ENCODE data around the gene ZBTB4.

The ZBTB4 gene

DNA sequence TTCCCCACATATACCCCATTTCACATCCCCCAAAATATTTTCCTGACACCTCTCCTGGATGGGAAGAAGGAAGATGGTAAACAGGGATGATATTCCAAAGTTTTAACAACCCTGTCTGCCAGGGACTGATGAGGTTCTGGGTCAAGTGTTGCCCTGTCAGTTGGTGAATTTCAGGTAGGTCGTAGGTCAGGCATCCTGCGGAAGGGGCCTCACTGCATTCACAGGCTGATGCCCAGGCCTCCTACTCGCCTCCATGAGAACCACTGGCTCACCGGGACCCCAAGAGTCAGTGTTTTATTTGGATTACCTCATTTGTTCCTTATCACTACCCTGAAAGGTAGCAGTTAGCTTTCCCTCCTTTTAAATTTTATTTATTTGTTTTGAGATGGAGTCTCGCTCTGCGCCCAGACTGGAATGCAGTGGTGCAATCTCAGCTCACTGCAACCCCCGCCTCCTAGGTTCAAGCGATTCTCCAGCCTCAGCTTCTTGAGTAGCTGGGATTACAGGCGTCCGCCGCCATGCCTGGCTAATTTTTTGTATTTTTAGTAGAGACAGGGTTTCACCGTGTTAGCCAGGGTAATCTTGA is 10.5 kb downstream of the ZBTB4 start:
- DNase-seq (ENCODE audit: low read depth): no peak

DNA sequence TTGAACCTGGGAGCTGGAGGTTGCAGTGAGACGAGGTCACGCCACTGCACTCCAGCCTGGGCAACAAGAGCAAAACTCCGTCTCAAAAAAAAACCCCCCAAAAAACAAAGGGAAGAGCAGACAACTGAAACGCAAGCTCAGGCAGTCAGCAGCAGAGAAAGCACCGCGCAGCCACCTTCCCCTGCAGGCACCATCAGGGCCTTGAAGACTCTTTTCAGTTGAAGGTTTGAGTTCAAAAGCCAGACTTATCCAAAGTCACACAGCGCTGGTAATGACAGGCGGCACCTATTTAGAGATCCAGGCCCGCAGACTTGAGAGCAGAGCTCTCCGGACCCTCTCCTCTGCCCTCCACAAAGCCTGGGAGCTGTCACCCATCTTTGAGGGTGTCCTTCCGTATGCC is 11.1 kb downstream of the ZBTB4 start:
- DNase-seq (ENCODE audit: low read depth): no peak

DNA sequence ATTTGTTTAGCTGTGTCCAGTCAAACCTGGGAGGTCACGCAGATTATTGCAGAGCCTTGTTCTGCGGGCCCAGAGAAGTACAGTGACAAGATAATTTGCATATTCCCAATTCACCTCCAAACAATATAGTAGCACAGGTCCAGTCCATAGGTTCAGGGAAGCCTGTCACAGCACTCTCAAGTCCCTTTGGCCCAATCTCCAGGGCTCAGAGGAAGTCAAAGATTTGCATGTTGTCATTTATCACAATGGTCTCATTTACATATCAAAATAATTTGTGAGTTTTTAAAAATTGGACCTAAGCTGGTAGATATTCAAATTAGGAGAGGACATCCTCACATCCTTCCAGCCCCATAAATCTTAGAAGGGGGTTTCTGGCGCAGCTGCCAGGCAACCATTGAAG is 11.9 kb downstream of the ZBTB4 start:
- no peak for DNase-seq (ENCODE audit: low read depth)

DNA sequence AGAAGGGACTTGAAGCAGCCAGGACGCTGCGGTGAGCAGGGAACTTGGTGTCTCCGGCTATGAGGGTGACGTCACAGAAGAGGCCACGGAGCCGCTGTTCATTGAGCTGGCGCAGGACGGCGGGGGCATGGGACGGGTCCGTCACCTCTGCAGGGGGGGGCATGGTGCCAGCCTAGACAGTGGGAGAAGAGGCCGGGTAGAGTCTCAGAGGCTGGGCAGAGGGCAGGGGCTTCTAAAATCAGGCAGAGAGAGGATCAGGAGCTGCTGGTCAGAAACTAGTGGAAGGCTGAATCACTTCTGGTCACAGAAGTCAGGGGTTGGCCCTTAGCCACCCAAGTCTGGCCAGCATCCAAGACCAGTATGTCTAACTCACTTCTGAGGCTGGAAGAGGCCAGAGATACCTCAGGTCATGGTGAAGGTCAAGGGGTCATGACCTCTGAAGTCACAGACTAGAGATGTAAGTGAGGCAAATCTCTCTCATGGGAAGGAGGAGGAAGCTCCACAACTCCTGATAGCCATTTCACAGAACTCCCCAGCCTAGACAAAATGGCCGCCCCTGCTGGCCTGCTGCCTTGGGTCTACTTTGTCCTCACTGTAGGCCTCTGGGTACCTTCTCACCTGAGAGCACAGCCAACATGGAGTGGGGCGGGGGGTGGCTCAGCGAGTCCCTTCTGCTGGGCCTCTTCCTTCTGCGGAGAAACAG is 12.6 kb downstream of the ZBTB4 start:
- DNase-seq (ENCODE audit: low read depth): no peak

DNA sequence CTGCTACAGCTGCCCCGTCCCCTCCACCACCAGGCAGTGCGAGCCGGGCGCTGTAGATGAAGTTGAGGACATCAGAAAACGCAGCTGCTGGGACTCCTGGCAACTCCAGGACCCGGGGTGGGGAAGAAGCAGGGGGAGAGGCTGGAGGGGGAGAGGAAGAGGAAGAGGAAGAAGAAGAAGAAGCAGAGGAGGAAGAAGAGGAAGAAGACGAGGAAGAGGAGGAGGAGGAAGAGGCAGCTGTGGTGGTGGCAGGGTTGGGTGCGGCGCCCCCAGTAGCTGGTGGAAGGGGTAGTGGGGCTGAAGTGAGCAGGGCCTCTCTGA is 13.2 kb downstream of the ZBTB4 start:
- no peak for DNase-seq (ENCODE audit: low read depth)

DNA sequence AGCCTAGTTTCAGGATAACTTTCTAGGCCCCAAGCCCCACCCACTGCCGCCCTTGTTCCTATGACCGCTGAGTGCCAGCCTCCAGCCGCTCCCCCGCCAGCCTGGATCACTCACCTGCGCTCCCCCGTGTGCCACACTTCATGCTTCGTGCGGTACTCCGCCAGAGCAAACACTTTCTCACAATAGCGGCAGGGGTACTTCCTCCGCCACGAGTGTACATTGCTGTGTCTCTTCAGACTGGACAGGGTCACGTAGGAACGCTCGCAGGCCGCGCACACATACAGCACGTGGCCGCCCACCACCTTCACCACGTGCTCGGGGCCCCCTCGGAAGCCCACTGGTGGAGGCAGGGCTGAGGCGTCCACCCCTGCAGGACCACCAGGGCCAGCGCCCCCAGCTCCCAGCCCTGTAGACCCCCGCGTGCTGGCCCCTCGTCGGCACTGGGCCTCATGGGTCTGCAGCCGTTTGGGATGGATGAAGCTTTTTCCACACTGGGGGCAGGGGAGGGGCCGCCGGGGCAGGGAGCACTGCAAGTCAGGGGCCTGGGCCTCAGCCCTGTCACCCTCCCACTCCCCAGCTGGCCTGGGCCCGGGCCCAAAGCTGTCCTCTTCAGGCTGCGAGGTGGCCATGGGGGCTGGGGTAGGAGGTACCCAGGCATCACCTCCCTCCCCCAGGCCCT is 13.7 kb downstream of the ZBTB4 start:
- DNase-seq (ENCODE audit: low read depth): no peak

DNA sequence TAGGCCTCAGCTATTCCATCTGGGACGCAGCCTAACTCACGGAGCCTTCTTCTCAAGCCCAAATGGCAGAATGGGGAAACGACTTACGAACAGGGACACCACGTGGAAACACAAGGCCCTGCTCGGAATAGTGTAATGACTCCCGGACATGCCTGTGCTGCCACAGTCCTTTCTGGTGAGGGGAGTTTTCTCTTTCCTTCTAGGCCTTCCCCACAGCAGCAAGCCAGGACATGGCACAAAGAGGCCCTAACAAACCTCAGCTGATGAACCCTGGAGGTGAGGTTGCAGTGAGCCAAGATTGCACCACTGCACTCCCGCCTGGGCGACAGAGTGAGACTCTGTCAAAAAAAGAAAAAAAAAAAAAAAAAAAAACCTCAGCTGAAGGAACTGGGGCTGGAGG is 15.3 kb downstream of the ZBTB4 start:
- DNase-seq (ENCODE audit: low read depth): no peak

DNA sequence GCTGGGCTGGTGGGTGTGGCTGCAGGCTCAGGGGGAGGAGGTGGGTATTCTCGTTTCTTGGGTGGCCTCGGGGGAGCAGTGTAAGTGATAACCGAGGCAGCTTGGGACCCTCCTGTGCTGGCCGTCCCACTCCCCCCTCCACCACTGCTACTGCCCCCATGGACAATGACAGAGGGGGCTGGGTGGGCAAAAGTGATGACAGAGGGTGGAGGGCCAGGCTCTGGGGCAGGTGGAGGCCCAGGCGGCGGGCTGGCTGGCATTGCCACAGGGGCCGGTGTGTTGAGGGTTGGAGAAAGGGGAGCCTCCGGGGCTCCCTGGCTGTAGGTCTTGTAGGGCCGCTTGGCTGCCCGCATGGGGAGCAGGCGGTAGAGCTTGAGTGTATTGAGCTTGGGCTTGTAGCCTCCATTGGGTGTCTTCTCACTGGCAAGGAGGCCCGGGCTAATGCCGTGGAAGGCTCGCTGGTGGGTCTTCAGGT is 16.0 kb downstream of the ZBTB4 start:
- no peak for DNase-seq (ENCODE audit: low read depth)

DNA sequence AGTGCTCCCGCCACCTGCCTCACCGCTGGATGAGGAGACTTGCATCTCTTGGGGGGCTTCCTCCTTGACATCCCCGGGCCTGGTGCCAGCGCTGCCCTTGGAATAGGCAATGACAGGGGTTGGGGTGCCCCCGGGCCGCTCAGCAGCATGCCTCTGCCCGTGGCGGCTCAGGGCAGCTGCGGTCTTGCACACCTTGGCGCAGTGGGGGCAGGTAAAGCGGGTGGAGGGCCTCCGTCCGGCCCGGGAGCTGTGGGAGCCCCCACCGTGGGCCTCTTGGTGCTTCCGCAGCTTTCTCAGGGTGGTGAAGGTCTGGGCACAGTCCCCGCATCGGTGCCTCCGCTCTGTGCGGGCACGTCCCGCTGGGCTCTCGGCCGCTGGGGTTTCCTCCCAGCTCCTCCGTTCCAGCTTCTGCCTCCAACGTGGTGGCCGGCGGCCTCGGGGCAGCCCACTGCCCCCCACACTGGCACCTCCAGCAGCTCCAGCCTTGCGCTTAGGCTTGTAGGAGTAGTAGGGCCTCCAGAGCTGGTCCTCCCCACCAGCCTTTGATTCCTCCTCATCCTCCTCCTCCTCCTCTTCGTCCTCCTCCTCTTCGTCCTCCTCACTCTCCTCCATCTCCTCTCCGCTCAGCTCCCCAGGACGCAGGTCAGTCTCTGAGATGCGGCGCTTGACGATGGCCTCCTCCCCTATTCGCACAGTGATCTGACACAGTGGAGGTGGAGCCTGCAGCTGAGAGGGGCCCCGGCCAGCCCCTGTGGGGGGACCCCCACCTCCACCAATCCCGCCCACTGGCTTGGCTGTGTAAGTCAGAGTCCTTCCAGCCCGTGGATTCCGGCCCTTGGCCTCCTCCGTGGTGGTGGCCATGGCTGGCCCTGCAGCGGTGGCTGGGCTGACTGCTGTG is 16.7 kb downstream of the ZBTB4 start:
- DNase-seq (ENCODE audit: low read depth): no peak

DNA sequence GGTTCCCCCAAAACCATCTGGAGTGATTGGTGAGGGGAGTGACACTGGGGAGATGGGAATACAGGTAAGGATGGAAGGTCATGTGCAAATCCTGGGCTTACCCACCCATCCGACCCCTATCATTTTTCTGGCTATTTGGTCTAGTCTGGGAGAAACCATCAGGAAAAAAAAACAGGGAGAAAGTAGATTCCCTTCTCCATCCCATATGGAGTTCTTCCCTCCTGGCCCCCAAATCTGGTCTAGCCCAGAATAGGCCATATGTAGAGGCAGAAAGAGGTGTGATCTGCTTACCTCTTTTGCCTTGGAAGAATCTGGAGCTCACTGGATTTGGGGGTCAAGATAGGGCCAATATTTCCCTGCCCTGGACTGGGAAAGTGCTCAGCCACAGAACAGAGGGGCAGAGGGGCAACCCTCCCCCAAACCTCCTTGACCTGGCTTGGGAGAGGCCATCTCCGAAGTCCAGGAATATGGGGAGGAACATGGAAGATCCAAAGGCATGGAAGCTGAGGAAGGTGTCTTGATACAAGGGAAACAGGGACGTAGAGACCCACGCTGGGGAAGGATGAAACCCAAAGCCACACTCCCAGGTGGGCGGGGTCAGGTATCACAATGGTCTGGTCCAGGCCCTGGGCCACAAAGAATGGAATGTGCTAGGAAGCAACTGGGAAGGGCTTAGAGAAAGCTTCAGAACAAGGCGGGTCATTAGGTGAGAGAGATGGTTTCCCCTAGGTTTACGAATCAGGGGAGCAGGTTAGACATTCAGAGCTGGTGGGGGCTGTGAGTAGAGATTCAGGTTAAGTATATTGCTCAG is 18.4 kb downstream of the ZBTB4 start:
- DNase-seq (ENCODE audit: low read depth): no peak

DNA sequence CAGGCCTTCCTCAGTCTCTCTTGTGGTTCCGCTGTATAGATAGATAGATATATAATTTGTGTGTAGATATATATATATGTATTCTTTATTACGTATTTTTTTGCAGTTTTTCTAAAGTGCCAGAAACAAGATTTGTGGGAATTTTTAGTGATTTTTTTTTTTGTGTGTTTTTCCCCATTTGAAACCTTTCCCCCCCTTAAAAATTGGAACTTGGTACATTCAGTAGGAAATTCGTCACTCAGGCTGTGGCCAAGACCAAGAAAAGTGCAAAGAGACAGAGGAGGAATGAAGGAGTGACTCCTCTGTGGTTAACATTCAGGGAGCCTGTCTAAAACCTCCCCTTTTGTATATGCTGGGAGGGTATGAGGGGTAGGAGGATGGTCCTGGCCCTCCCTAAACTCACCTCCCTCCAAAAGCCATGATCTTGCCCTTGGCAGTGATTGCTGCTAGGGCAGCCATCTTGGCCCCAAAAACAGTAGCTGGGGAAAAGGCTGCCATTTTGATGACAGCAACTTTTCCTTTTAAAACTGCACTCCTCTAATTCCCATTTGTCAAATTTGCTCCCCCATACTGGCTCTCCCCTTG is 19.4 kb downstream of the ZBTB4 start:
- no peak for DNase-seq (ENCODE audit: low read depth)

DNA sequence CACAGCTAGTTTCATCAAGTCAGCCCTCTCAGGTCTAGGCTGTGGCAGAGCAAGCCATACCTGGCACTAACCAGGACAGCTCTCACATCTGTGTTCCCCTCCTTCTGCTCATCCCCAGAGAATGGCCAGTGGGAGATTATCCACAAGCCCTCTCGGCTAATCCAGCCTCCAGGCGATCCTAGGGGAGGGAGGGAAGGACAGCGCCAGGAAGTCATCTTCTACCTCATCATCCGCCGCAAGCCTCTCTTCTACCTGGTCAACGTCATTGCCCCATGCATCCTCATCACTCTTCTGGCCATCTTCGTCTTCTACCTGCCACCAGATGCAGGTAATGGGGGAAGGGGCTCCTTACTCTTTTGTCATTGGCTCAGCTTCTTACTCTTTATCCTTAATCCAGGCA is 31.0 kb downstream of the ZBTB4 start:
- no peak for DNase-seq (ENCODE audit: low read depth)

DNA sequence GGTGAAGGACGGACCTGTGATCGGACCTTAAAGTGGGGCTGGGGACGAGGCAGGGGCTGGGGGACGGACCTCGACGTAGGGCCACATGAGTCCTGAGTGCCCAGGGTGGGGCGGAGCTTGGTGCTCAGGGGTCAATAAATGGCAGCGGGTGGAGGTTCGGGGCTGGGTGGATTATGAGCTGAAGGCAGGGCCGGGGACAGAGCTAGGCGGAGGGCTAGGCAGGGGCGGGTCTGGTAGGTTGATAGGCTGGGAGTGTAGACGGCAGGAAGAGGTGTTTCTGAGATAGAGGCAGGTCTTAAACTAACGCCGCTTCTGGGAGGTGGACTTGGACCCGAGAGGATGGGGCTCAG is 33.8 kb downstream of the ZBTB4 start:
- no peak for DNase-seq (ENCODE audit: low read depth)

DNA sequence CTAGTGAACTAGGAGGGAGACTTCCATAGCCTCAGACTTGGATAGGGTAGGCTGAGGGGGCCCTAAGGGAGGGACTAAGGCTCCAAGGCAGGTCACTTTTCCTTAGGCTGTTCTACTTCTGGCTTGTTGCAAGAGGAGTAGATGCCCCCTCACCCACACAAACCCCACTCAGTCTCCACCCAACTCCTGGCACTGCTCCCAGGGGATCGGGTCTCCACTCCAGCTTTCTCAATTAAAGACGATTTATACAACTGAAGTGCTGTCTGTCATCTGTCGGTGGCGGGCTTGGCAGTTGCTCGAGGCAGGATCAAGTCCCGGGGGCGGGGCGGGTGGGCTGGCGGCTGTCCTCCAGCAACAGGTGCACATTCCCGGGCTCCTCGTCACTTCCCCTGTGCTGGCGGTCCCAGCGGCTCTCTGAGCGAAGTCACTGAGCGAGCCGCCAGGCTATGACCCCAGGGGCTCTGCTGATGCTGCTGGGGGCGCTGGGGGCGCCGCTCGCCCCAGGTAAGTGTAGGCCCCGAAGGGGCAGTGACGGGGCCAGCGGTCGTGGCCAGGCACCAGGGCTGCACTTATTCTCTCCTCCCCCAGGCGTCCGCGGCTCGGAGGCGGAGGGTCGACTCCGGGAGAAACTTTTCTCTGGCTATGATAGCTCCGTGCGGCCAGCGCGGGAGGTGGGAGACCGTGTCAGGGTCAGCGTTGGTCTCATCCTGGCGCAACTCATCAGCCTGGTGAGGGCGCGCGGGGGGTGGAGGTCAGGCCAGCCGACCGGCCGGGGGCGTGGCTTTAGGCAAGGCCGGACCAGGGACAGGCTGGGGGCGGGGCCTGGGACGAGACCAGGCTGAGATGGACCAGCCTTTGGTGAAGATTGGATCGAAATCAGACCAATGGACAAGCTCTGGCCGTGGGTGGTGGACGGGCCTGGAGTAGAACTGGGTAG is 34.5 kb downstream of the ZBTB4 start, which contains the start of gene CHRNB1:
Gene CHRNB1, plus strand, starts transcription at position 380 of the 937 bp plus-strand sequence. Its CDS starts 67 bp downstream, at position 447.
- DNase-seq (ENCODE audit: low read depth): no peak

DNA sequence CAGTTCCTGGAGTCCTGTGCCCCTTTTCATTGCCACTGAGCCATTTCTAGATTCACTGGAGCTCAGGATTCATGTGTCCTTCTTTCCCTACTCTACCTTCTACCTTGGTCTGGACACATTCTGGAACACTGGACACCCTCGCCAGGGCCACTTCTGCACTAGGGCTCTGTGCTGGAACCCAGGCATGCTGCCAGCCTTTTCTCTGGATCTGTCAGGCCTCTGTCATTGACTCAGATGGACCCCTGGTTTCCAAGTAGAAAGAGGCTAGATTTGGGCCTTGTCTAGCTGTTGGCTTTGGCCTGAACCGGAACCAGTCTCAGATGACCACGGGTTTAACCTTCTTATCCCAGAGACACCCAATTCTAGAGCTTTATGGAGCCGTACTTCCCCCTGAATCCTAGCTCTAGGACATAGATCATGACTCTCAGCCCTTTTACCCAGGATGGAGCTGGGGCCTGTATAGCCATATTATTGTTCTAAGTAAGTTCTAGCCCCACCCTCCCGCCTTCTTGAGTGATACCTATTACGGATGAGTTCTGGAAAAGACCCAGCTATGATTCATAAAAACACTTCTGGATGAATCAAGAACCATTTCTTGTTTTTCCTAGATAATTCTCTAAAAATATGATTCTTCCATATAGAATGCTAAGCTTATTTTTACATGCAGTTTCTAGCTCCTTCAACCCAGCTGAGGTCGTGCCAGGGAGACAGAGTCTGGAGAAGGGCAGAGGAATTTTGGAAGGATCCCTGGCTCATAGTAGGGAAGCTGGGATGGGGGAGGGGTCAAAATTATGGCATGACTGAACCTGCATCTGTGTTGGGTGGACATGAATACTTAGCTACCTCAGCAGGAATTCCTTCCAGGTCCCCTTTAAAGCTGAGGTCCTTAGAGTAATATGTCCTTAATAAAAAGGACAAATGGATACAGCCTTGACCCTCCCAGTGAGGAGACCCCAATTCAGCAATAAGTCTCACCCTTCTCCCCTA is 35.6 kb downstream of the ZBTB4 start:
- no peak for DNase-seq (ENCODE audit: low read depth)

DNA sequence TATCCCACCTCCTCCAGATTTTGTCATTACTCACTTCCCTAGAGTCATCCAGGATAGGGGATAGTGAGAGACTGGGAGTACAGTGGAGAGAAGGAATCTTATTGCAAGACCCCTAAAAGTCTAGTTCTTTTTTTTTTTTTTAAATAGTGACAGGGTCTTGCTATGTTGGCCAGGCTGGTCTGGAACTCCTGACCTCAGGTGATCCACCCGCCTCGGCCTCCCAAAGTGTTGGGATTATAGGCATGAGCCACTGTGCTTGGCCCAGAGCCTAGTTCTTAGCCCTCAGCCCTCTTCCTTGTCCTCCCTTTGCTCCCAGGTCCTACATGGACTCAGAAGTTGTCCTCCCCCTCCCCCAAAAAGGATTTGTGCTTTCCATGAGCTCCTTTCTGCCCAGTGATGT is 37.3 kb downstream of the ZBTB4 start:
- no peak for DNase-seq (ENCODE audit: low read depth)

DNA sequence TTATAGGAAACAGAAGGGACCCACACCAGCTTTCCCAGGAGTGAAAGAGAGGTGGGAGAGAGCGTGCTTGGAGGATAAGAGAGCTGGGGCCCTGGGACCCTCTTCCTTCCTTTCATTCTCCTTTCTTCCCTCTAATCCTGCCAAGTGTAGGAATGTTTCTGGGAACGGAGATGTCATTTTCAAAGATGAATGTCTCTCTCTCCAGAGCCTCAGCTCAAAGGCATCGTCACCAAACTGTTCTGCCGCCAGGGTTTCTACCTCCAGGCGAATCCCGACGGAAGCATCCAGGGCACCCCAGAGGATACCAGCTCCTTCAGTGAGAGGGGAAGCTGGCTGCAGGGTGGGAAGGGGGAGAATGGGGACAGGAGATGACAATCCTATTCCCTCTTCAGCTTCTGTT is 38.2 kb downstream of the ZBTB4 start:
- no peak for DNase-seq (ENCODE audit: low read depth)

DNA sequence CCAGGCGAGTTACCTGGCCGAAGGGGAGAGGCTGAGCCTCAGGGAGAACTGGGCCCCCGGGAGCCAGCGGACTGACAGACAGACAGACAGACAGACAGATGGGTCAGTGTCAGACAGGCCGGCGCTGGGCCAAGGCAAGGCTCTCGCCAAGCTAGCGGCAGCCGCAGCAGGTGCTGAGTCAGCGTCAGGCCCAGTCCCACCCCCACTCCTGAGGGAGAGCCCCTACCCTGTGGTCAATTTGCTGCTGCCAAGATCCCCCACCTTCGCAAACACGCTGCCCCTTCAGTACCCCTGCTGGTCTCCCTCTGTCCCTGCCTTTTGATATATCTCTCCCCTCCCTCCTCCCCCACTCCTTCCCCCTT is 38.6 kb downstream of the ZBTB4 start:
- no peak for DNase-seq (ENCODE audit: low read depth)

Measured in stimulated activated CD8-positive, alpha-beta memory T cell treated with anti-CD3 and anti-CD28 coated beads, Interleukin-12 subunit alpha, Interleukin-12 subunit beta, amount 100 ng/mL, for 4 hours (primary cell).